OCI-LY7 (cell line): ENCODE results near the gene AUTS2. TPM values are rescaled to one million over a fixed set of nuclear protein-coding genes. Genes with fewer than 3 reads are reported as not detected.

Experiments used
- BruUV-seq: library from RNA; stranded (reverse); fragments of 400-500 nt; replicated peaks from 2 replicates; lab custom pipeline; 2021; lab: Mats Ljungman, UMichigan
- CTCF ChIA-PET: fragments of 300-600 bp; sonication (Branson Sonifier 250); formaldehyde crosslinking; loops from one replicate; lab custom pipeline; 2022; ENCODE audit warnings: antibody characterized with exemption; ENCODE audit not compliant: unreplicated experiment; lab: Charles Lee
- POLR2A ChIA-PET: fragments of 300-600 bp; sonication (Branson Sonifier 250); formaldehyde crosslinking; loops from one replicate; lab custom pipeline; 2022; ENCODE audit warnings: antibody characterized with exemption; lab: Charles Lee
- DNase-seq: peaks from one replicate; pipeline ENCODE4 v3.0.0-alpha.2; 2015; ENCODE audit warnings: low spot score
- H2AFZ ChIP-seq: fragments of 200-600 bp; sonication (generic), shearing (Covaris generic); 2 replicates; pipeline ENCODE4 v1.6.1; 2014; ENCODE audit warnings: mild to moderate bottlenecking, antibody characterized with exemption, low read length, moderate library complexity
- H3K27ac ChIP-seq: fragments of 200-600 bp; sonication (generic); 2 replicates; pipeline ENCODE4 v1.5.1; 2014; ENCODE audit warnings: mixed run types, low read depth, mild to moderate bottlenecking, moderate library complexity, low read length, inconsistent platforms; ENCODE audit not compliant: poor library complexity, severe bottlenecking
- H3K36me3 ChIP-seq: fragments of 200-600 bp; sonication (generic); 2 replicates; pipeline ENCODE4 v1.6.1; 2014; ENCODE audit warnings: mild to moderate bottlenecking, antibody characterized with exemption, low read length, moderate library complexity, mixed read lengths; ENCODE audit not compliant: insufficient read depth
- H3K4me1 ChIP-seq: fragments of 200-600 bp; sonication (generic); 2 replicates; pipeline ENCODE4 v1.5.1; 2014; ENCODE audit warnings: mild to moderate bottlenecking, low read length; ENCODE audit not compliant: insufficient read depth, poor library complexity, severe bottlenecking
- H3K4me2 ChIP-seq: fragments of 200-600 bp; sonication (generic); 2 replicates; pipeline ENCODE4 v1.6.1; 2014; ENCODE audit warnings: mild to moderate bottlenecking, low read length
- H3K4me3 ChIP-seq: fragments of 200-600 bp; sonication (generic); 2 replicates; pipeline ENCODE4 v1.5.1; 2014; ENCODE audit warnings: mild to moderate bottlenecking, low read depth, low read length; ENCODE audit not compliant: poor library complexity, severe bottlenecking
- H3K79me2 ChIP-seq: fragments of 200-600 bp; sonication (generic); 2 replicates; pipeline ENCODE4 v1.6.1; 2016; ENCODE audit warnings: low read depth, mild to moderate bottlenecking, low read length, moderate library complexity, mixed read lengths; ENCODE audit not compliant: insufficient read depth
- H3K9me2 ChIP-seq: fragments of 200-600 bp; sonication (generic); 2 replicates; pipeline ENCODE4 v1.6.1; 2016; ENCODE audit warnings: mild to moderate bottlenecking, low read length, mixed read lengths; ENCODE audit not compliant: insufficient read depth
- H3K9me3 ChIP-seq: fragments of 200-600 bp; sonication (generic); 2 replicates; pipeline ENCODE4 v1.6.1; 2014; ENCODE audit warnings: mild to moderate bottlenecking, mixed run types, low read length, mixed read lengths
- H4K20me1 ChIP-seq: fragments of 200-600 bp; sonication (generic); 2 replicates; pipeline ENCODE4 v1.6.1; 2014; ENCODE audit warnings: mild to moderate bottlenecking, antibody characterized with exemption, low read length, moderate library complexity, mixed read lengths; ENCODE audit not compliant: insufficient read depth
- CTCF ChIP-seq: fragments of 200-600 bp; sonication (generic); conservative IDR thresholded peaks from 2 replicates; pipeline ENCODE4 v1.5.1; 2014; ENCODE audit warnings: mild to moderate bottlenecking, antibody characterized with exemption, low read length, moderate library complexity, mixed read lengths
- EZH2phosphoT487 ChIP-seq: fragments of 200-600 bp; sonication (generic); IDR thresholded peaks from 2 replicates; pipeline ENCODE4 v1.6.1; 2018; ENCODE audit warnings: low read depth, borderline replicate concordance, mild to moderate bottlenecking, mixed run types, antibody characterized with exemption, low read length, moderate library complexity, mixed read lengths
- intact Hi-C: fragments of 100-400 bp; cut with micrococcal nuclease; formaldehyde crosslinking; loops from one replicate; pipeline ENCODE4 v1.10.0; 2022; ENCODE audit not compliant: unreplicated experiment
- total RNA-seq, 2 experiments: library from RNA; depleted of rRNA in 1 of 2; stranded (reverse); fragments of >200 nt in 1 of 2; shearing (Covaris generic) in 1 of 2; gene quantifications; 2 replicates each; pipeline ENCODE4 v1.2.3, GENCODE V29; 2014 to 2022

Gene AUTS2
- total RNA-seq, 2 experiments from 2014 or later = 37.9 to 78.5 TPM

DNA sequence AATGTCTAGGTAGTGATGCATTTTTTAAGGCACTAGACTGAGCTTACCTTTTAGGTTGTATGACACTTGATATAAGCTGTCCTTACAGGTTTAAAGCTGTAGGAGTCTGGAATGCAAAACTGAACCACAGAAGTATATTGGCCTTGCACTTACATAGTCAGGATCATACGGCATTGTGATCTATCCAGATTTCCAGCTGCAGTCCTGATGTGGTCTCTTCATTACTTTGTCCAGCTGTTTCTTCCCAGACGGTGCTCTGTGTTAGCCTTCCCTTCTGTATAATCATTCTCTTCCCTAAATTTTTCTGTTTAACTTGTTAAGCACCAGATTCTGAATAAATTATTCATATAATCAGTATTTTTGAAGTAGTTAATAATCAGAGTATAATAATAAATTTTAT, 67.1 kb downstream of the AUTS2 start:
- Histone ChIP-seq H3K9me3 (no peaks in the 10 kb centered on the region), H3K27ac (no peak overlapping the region), H3K36me3 (no peaks in the 10 kb centered on the region; the same call in 1 of the 2 replicates), H3K9me2 (no peaks in the 10 kb centered on the region), H3K4me3 (no peak overlapping the region), H3K4me1 (peaks cover 55% of the 10 kb centered on the region), H4K20me1 (0 out of 2 replicates have a peak, but pooled peaks cover 4% of the 10 kb centered on the region), H3K79me2 (peaks cover 82% of the 10 kb centered on the region), H3K4me2 (peak overlapping the region; percentile 48; the same call in 1 of the 2 replicates), H2AFZ (no peak overlapping the region)
- POLR2A ChIA-PET = interaction anchor here (0.8 to 1.1 kb wide), 3 partner anchors 12 to 175 kb away, joined by 3 to 6 read pairs (median 5); no protein-coding TSS in a partner anchor
- CTCF ChIA-PET = no interaction called here
- BruUV-seq = no TSS peak
- TF ChIP-seq EZH2phosphoT487 = no peak
- no peak for TF ChIP-seq CTCF
- intact Hi-C loops = no loop called here
- DNase-seq = no peak

DNA sequence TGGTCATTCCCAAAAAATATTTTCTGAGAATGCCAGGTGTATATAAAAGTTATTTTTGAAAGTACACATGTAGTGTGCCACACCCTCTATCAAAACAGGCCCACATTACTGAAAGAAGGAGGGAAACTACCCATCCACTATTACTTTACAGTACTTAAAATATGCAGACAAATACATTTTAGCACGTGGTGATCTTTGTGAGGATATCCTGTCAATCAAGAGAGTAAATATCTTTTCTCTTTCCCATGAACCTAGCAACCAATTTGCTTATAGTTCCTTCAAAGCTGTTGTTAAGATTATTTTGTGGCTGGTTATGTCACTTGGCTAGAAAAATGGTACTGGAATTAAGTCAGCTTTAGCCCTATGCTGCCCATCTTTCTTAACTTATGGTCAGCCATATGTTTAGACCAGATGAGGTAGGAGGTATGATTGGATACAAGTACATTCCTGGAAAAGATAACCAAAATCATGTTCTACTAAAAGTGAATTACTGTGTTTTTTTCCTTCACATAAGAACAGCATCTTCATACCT, 70.1 kb downstream of the AUTS2 start:
- CTCF ChIA-PET = no interaction called here
- intact Hi-C loops = no loop called here

More for the DNA sequence above, 70.1 kb downstream of the AUTS2 start:
- peaks cover 80% of the 10 kb centered on the region; the same call in 1 of the 2 replicates for H3K79me2 ChIP-seq
- no peak overlapping the region for H3K4me3 ChIP-seq
- no TSS peak for BruUV-seq
- no peak for TF ChIP-seq EZH2phosphoT487
- TF ChIP-seq CTCF = no peak
- H3K4me1 ChIP-seq = peaks cover 50% of the 10 kb centered on the region
- POLR2A ChIA-PET = no interaction called here
- H3K27ac ChIP-seq = no peak overlapping the region
- no peaks in the 10 kb centered on the region for H3K9me3 ChIP-seq
- no peaks in the 10 kb centered on the region for H3K9me2 ChIP-seq
- no peak overlapping the region for H3K4me2 ChIP-seq
- no peak overlapping the region for H2AFZ ChIP-seq
- DNase-seq = no peak
- H4K20me1 ChIP-seq = peaks cover 7% of the 10 kb centered on the region; the same call in 1 of the 2 replicates
- no peaks in the 10 kb centered on the region; the same call in 1 of the 2 replicates for H3K36me3 ChIP-seq
